Hematopoietic multipotent progenitor cell treated with erythropoietin and hydrocortisone succinate and interleukin-3 and kit ligand, for 6 days (in vitro differentiated cells): ENCODE measurements around the gene HIP1R.
"Not testable (repeated sequence)": the region's sequence is repeated elsewhere in the genome, so short reads cannot be mapped to it uniquely, and the experiment has no call there.

ENCODE experiments used
- DNase-seq: peaks from one replicate; pipeline ENCODE4 v3.0.0-alpha.2; 2015

Gene HIP1R

GRCh38 chr12:122862872-122863701, 27.8 kb downstream of the HIP1R start:
- DNase-seq = no peak

- no peak for DNase-seq
Observed at GRCh38 chr12:122864894-122865253, 29.6 kb downstream of the HIP1R start.

DNA sequence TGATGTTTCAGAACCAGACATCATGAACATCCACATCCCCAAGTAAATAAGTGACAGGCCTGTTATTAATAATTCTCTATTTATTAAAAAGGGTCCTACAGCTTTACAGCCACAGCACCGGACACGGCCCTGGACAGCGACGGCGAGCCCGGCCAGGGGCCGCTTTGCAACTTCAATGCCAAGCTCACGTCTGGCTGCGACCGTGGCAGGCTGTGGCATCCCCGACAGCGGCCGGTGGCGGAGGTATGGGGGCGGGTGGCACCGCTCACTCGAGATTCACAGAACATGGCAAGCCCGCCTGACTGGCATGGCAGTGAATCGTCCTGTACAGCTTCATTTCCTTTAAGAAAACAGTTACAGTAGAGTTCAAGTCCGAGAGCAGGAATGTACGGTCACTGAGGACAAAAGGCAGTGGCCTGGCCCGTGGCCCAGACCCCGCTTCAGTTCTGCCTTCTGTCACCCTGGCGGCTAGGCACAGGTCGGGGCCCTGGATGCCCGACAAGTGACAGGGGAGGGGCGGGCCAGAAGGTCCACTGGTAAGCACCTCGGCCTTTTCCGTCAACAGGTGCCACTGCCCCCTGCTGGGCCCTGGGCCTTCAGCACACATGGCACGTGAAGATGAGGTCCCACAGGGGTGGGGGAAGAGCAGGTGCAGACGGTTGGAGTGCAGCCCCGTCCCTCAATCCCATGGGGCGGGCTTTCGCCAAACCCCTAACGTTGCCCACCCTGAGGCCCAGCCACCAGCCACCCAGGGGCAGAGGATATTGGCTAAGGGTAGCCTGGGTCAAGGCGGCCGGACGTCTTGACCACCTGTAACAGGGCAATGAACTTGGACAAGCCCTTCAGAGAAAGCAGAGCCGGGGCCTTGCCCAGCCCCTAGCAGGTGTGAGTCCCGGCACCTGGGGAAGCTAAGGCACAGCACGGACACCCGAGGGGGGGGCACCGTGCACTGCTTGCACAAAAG, 30.3 kb downstream of the HIP1R start:
- peak; percentile 60 for DNase-seq

- no peak for DNase-seq
Observed at GRCh38 chr12:122866379-122866778, 31.1 kb downstream of the HIP1R start.

DNA sequence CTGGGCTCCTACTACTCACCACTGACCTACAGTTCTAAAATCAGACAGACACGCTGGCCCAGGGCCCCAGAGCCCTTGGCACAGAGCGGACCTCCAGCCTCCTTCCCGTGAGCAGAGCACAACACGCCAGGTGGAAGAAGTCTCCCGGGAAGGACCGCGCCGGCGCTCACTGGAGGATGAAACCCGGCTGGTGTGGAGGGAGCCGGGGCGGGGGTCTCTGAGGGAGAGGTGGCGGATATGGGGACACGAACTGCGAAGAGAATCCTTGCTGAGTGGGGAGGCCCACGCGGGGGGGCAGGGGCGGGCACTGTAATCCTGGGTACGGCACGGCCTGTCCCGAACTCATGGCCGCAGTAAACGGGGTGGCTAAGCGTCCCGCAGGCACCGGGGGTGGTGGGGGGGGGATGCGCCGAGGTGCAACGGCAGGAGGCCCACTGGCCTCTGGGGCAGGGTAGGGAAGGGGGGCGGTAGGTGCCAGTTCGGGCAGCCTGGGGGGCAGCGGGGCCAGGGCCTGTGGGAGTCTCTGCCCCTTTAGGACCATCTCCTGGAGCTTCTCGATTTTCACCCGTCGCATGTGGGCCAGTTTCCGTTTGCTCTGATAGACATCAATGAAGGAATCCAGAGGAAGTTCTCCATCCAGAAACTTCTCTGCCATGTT, 31.8 kb downstream of the HIP1R start:
- DNase-seq = no peak

DNA sequence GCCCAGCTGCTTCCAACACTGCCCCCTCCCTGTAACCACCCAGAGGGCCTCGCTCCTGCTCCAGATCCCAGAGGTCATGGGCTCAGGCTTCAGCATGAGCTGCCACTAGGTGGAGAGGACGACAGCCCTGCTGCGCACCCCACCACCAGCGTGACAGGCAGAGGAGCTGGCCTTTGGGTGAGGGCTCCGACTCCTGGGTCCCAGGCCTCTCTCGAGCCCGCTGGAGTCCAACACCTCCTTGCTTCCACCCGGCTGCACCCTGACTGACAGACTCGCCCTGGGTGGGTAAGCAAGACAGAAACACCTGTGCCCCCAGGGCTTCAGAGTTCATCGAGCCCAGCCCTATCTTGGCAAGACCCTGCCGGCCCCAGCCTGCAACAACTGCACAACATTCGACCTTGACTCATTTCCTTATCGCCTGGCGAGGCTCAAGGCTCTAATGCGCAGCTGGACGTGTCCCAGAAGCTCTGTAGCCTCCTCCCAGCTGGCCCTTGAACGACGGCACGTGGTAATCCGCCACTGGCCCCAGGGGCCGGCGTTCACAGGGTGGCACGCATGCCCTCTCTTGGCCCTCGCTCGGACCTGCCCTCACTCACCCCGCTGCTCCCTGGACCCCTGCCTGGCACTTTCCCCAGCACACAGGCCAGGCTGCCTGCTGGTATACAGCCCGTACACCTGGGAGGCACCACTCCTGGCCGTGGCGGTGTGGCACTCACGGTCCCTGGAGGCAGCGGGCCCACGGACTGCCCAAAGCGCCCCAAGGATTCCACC, 32.6 kb downstream of the HIP1R start:
- DNase-seq = peak; percentile 78

DNA sequence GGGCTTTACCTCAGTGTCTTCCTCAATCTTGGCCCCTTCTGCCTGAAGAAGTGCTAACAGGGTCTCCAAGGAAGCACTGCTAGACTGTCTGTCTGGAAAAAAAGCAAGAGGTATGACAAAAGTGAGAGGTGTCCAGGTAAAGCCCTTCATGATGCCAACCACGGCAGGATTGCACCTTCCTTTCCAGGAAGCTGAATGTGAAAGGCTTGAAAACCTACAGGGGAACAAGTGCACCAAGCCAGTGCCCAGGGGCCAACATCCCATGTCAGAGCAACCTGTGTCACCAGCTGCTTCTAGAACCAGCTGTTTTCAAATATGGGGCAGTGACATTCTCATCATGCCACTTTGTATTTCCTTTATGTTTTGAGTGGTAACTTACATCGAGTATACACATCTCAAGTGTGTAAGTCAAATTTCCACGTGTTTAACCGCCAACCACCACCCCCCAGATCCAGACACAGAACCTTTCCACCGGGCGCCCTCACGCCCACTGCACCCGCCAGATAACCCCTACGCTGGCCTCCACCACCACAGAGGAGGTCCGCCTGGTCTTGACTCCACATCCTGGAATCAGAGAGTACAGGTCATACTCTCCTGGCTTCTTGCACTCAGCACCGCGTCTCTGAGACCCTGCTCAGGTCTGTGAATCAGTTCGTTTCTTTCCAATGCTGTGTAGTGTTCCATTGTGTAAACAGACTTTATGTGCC, 33.4 kb downstream of the HIP1R start:
- DNase-seq = no peak

- no peak for DNase-seq
Observed at GRCh38 chr12:122869207-122869973, 34.1 kb downstream of the HIP1R start.

- no peak for DNase-seq
Observed at GRCh38 chr12:122870163-122870842, 35.0 kb downstream of the HIP1R start.

DNA sequence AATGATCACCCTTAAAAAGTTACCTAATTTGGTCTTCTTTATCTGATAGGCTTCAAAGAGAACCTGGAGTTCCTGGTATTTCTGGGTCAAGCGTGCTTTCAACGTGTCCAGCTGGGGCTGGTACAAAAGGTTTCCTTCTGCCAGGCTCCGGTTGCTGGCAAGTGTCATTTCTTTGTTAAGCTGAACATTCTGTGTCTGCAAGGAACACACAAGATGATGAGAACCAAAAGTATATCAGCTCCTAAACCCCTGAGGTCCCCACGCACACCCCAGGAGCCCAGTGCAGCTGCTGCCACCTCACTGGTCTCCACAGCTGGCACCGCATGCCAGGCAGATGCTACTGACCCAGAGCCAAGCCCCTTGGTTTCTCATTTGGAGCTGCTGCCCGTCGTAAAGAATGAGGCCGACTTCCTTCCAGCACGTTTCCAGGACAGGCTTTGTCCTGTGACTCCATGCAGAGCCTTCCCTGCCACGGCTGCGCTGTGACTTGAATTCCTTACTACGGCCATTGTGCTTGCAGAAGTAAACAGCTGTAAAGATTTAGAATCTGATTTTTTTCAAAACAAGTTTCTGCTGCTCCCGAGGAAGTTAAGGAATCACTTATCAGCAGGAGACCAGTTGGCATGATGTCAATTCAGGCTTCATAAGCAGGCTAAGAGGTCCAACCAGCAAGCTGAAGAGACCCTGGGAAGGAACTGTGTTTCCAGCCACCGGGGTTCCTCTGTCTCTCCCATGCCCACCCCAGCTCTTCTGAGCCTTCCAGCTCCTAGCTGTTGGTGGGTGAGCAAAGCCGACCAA, 35.8 kb downstream of the HIP1R start:
- peak; percentile 50 for DNase-seq

DNA sequence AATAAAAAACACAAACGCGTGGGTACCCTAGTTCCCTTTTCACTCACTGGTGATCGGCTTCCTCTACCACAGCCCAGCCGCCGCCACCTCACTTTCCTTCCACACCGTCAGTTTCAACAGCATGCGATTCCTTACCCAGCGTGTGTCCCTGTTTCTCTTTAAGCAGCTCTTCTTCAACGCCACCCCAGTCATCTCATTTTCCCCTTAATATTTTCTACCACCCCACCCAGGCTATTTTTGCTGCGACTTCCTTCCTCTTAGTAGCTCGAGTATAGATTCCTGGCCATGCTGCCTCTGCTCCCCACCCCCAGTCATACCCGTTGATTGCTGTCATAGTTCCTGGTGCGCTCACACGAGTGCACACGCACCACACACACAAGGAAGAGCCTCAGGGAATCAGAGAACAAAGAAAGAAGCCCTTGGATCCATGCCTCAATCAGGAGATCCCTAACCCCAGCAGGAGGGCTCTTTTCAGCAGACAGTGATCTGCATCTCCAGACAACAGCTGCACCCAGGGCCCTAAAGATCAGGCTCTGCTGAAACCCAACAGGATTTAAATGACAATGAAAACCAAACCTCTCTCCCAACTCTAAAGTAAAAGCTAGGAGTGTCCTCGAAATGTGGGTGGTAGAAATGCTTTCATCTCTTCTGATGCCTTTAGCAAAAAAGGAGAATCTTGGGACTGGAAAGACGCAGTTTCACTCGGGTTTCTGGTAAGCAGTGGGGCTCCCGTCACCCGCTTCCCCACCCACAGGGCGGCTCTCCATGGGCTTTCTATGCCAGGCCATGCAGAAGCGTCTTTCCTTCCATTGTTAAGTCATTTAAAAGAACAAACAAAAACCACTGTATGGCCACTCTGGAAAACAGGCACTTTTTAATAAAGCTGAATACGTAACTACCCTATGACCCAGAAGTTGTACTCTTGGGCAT, 36.9 kb downstream of the HIP1R start:
- peak; percentile 64 for DNase-seq

DNA sequence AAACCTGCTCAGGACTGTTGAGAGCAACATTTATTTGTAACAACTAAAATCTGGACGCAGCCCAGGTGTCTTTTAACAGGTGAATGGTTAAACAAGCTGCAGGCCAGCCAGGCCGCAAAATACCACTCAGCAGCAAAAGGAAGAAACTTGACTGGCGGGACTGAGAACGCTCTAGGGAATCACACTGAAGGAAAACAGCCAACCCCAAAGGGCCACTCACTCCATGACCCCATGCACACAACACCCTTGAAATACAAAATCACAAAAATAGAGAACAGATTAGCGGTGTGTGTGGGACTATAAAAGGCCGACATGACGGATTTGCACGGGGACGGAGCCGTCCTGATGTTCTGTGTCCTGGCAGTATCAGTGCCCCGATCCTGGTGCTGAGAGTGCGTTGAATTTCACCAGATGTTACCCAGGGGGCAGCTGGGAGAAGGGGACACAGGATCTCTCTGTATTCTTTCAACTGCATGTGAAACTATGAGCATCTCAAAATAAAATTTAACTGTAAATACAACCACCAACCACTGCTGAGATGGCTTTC, 37.6 kb downstream of the HIP1R start:
- no peak for DNase-seq

- DNase-seq = no peak
Observed at GRCh38 chr12:122873540-122873939, 38.3 kb downstream of the HIP1R start.

DNA sequence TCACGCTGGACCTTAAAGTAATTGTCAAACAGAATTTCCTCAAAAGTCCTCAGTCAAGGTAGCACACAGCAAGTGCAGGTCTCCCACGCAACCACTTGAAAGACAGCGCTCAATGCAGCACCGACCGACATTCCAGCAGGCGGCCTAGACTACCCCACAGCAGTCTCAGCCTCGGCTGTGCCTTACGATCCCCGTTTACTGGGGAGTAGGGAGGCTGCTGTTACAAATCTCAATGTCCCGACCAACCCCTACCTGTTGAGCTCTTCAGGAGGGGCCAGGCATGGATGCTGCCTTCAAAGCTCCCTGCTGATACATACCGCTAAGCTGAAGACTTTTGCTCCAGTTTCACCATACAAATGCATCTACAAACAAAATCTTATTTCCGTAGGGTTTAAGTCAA, 38.8 kb downstream of the HIP1R start:
- DNase-seq = no peak

- DNase-seq = no peak
Observed at GRCh38 chr12:122875590-122876220, 40.4 kb downstream of the HIP1R start.

DNA sequence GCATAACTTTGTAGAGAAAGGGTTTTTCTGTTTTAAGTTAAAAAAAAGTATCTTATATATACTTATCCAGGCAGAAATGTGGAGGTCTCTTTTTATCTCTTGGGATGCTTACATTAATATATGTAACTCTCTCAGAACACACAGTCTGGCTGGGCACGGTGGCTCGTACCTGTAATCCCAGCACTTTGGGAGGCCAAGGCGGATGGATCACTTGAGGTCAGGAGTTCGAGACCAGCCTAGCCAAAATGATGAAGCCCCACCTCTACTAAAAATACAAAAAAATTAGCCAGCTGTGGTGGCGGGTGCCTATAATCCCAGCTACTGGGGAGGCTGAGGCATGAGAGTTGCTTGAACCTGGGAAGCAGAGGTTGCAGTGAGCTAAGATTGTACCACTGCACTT, 41.0 kb downstream of the HIP1R start:
- not testable (repeated sequence) for DNase-seq

DNA sequence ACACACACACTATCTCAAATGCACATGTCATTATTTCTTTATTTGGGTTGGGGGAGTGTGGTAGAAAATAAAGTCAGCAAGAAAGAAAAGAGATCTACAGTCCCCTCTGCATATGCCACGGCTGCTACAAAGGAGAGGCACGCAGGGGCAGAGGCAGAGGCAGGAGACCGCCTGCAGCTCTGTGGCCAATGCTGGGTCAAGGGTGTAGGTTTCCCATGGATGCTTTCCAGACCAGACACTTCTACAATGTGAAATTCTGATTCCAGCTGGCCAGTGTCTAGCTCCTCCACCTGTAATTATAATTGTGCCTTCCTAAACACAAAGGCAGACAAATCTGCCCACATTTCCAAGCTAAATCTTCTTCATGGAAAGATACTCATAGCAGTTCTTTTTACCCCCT, 41.5 kb downstream of the HIP1R start:
- DNase-seq = no peak
